HG03575 (cell line): ENCODE measurements around the gene RAPGEF4.
"Not testable (repeated sequence)": the region's sequence is repeated elsewhere in the genome, so short reads cannot be mapped to it uniquely, and the experiment has no call there.

Source experiments
- ATAC-seq: cut with Tn5 transposase; IDR thresholded peaks from one replicate; pipeline ENCODE4 v1.9.1; 2021; ENCODE audit not compliant: unreplicated experiment, insufficient number of reproducible peaks, low FRiP score; ENCODE audit errors: extremely low read depth

The RAPGEF4 gene

GRCh38 chr2:172763079-172763478, 27.4 kb downstream of the RAPGEF4 start:
- ATAC-seq: no peak

- no peak for ATAC-seq
Measured at GRCh38 chr2:172765662-172766061, 30.0 kb downstream of the RAPGEF4 start.

DNA sequence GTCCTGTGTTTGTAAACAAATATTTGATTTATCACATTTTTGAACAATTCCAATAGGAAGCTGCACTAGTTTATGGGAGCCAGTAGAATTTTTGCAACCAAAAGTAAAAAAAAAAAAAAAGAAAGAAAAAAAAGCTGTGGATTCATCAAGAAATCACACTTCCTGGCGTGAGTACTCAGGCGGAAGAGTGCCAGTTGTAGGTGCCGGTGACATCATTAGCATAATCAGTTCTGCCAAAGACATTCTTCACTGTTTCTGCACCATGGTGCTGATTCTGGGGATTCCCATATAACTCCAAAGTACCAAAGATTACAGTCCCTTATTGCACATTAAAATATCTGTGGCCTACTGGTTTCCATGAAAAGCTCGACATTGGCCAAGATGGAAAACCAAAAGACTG, 32.8 kb downstream of the RAPGEF4 start:
- ATAC-seq: no peak

DNA sequence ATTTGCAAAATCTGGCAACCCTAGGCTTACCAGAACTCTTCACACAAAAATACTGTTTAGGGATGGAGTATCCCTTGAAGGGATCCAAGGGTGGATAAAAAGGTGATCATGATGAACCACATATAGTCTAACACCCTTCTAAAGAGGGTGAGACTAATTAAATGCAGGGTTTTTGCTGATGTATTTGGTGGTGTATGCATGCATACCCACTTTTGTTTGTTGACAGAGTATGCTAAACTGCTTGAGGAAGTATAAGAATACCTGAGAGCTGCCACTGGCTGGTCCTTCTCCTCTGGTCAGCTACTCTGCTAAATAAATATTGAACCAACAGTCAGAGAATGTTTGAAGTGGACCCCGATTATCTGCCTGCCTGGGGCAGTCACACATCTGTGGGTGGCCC, 34.2 kb downstream of the RAPGEF4 start:
- no peak for ATAC-seq

DNA sequence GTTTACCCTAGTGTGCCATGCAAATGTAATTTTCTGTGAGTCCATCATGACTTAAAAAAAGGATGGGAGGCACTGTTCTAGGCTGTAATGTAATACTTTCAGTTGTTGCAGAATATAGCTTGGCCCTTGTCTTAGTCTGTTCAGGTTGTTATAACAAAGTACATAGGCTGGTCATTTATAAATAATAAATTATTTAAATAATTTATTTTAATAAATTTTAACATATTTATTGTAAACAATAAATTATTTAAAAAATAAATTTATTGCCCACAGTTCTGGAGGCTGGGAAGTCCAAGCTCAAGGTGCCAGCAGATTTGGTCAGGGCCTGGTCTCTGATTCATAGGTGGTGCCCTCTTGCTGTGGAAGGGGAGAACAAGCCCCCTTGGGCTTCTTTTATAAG, 35.2 kb downstream of the RAPGEF4 start:
- ATAC-seq: no peak

DNA sequence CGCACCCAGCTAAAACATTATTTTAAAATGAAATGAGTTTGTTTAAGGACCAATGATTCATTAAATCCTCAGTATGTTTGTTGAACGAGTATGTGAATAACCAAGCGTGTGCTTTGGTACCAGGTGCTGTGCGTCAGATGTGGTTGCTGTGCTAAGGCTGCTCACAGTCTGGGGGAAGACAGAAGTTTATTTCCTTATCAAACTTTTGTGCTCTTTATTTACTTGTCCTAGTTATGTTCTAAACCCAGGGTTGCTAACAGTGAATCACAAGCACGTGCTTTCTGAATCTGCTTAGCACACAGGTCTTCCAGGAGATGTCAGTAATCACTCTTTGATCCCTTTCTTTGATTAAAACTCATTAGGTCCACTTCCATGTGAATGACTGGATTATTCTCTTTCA, 37.0 kb downstream of the RAPGEF4 start:
- no peak for ATAC-seq

DNA sequence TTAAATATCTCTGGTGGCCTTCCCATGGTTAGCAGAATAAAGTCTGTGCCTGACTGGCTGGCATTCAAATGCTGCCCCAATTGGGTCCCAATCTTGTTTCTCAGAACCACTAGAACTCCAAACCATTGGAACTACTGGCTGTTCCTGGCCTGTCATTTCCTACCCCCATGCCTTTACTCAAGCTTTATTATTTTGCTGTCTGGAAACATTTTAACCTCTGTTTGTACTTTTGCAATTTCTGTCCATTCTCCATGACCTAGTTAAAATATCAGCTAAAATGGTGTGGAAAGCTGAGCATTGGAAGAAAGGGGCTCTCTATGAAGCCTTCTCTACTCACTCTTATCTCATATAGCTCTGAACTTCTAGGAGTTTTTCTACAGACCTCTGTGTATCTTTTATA, 38.7 kb downstream of the RAPGEF4 start:
- ATAC-seq: no peak

- no peak for ATAC-seq
Measured at GRCh38 chr2:172775319-172775718, 39.7 kb downstream of the RAPGEF4 start.

GRCh38 chr2:172777431-172777830, 41.8 kb downstream of the RAPGEF4 start:
- ATAC-seq: no peak

GRCh38 chr2:172782506-172783164, 47.0 kb downstream of the RAPGEF4 start:
- no peak for ATAC-seq

DNA sequence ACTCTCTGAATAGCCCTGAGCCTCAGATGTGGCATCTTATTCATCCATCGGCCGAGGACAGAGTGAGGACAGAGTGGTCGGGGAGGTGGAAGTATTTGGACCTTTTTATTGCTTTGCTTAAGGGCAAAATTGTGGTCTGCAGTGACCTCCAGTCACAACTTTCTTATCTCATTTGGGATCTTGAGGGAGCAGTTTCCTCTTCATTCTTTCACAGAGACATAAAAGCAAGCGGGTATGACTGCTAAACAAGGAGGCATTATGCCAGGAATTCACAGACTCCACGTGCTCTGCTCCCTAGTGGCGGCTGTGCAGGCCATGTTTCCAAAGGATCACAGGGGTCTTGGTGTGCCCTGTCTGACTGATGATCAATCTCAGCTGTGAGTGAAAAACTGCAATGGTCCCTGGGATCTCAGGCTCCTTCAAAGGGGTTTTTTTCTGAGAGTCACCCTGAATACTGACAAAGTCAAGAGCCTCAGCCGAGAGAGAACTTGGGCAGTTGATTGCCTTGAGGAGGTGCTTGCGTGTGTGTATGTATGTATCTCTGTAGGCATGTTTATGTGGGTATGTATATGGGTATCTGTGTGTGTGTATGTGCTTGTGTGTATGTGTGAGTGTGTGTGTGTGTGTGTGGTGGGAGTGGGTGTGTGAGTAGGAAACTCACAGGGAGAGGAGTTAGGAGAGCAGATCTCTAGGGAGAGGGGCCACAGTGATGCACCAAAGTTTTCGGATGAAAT, 47.7 kb downstream of the RAPGEF4 start:
- no peak for ATAC-seq

GRCh38 chr2:172788871-172789270, 53.2 kb downstream of the RAPGEF4 start:
- ATAC-seq: no peak

DNA sequence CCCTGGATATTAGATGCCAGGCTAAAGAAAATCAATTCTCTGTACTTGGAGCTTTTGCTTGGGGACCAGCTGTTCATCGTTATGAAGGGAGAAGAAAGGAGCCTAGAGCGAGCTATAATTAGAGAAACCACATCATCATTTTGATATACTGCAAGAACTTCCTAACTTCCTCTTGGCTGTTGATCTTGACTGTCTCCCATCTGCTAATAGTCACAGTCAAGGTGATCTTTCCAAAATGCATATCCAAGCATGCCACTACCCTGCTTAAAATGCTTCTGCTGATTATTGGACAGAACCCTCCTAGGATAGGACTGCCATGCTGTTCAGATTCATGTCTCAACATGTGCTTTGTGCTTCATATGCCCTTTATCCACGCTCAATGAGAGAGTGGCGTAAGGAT, 54.8 kb downstream of the RAPGEF4 start:
- ATAC-seq: no peak

DNA sequence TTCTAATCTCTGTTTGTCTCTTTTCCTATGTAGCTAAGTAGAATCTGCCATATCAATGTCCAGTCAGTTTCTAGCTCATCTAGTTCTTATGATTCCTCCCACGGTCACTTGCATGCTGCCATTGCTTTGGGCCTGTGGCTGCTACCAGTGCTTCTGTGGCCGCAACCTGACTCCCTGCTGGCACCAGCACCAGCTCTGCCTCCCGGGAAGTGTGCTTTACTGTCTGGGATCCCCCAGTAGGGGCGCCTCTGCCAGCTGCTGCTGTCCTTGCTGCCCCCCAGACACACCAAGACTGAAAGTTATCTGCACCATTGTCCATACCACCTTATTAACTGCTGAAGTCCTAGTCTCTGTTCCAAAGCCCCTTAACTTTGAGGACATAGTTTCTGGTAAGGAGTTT, 56.3 kb downstream of the RAPGEF4 start:
- no peak for ATAC-seq

DNA sequence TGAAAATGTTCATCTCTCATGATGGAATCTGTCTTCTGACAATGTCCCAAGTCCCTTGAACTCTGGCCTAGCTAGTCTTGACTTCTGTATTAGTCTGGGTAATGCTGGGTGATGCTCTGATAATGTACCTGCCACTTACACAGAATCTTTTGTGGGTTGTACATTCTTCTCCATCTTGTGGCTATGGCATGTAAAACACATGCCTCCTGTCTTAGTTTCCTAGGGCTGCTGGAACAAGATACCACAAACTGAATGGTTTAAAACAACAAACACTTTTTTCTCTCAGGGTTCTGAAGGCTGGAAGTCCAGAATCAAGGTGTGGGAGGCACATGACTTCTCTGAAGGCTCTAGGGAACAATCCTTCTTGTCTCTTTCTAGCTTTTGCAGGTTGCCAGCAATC, 57.1 kb downstream of the RAPGEF4 start:
- no peak for ATAC-seq

DNA sequence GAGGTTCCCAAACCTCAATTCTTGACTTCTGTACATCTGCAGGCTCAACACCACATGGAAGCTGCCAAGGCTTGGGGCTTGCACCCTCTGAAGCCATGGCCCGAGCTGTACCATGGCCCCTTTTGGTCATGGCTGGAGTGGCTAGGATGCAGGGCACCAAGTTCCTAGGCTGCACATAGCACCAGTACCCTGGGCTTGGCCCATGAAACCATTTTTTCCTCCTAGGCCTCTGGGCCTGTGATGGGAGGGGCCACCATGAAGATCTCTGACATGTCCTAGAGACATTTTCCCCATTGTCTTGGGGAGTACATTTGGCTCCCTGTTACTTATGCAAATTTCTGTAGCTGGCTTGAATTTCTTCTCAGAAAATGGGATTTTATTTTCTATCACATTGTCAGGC, 67.7 kb downstream of the RAPGEF4 start:
- ATAC-seq: not testable (repeated sequence)

DNA sequence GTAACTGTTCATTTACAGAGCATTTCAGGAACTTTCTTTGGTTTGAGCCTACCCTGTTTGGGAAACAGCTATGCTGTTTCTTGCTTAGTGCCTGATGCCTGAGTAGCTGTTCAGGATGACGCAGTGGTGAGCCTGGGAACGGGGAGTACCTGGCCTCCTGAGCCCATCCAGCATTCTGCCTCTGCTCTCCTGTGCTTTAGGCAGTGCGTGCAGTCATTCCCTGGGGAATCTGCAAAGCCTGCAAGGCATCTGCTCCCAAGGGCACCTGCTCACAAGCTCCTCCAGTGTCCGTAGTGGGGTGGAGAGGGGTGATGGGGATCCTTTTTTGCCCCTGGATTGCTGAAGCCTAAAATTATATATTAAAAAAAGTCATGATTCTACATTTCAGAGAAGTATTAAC, 68.8 kb downstream of the RAPGEF4 start:
- no peak for ATAC-seq

GRCh38 chr2:172806493-172806892, 70.8 kb downstream of the RAPGEF4 start:
- ATAC-seq: no peak

- ATAC-seq: no peak
Measured at GRCh38 chr2:172806996-172807395, 71.4 kb downstream of the RAPGEF4 start.

DNA sequence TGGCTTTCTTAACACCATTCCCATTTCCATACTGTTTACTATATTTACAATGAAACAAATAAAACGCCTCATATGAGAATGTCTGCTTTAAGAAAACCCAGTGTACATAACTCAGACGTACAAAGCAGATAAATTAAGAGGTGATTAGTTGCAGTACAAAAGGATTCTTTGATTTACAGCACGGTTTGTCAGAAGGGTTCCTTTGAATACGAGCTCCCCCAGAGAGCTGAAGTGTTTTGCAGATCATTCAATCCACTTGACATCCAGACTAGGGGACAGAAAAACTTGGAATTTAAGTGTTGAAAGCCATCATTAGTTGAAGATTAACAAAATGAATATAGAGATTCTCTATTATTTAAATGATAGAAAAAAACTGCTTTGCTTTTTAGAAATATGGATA, 72.5 kb downstream of the RAPGEF4 start:
- ATAC-seq: no peak

DNA sequence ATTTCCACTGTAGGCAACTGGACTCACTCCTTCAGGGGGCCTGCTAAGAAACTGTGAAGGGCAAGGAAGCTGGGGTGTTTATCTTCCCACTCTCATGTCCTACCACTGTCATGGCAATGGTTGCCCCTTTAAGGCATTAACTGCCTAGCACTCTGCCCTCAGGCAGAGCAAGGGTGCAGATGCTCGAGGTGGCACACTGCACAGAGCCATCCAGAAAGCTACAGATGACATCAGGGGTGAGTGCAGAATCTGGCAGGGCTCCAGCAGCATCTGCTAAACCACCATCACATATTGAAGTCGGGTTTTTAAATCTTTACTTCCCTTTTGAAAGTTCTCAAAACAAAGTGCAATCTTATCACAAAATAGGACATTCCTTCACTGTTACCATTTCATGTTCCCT, 75.4 kb downstream of the RAPGEF4 start:
- no peak for ATAC-seq
